NCI-H526 treated with DMSO at 0.1 percent for 48 hours (cell line): ENCODE measurements around the gene EFNB2.

ENCODE experiments used
- DNase-seq: peaks from one replicate; lab custom pipeline; 2025; lab: John Stamatoyannopoulos, UW

Gene EFNB2

DNA sequence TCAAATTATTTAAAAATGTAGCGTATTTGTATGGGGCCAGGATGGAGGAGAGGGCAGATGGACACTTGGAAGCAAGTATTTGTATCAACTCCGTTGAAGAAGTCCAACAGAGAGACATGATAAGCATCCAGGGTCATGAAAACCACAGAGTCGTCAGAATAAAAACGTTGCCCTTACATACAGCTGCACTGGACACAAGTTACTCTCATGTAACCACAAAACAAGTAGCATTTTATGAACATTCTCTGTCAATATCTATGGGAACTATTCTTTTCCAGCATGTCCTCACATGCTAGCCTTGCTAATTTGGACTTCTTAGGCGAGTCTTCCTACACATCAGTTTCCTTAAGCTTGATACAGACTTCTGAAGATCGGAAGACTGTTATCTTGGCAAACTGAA, 35.0 kb downstream of the EFNB2 start:
- no peak for DNase-seq

DNA sequence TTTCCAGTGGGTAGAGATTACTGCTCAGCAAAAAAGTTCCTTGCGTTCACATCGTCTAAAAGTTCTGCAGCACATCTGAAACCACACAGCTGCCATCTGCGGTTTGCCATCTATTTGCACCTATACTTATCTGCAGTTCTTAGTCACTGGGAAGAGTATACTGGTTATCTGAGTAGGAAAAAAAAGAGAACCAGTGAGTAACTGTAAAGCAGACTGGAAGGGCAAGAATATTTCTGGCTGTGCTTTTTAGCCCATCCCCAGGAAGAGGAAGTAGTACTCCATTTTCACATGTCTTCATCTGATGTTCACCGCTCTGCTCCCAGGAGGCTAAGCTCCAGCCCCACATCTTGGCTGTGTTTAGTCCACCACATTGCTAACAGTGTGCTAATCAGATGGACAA, 35.6 kb downstream of the EFNB2 start:
- no peak for DNase-seq

GRCh38 chr13:106499113-106499512, 36.3 kb downstream of the EFNB2 start:
- no peak for DNase-seq

DNA sequence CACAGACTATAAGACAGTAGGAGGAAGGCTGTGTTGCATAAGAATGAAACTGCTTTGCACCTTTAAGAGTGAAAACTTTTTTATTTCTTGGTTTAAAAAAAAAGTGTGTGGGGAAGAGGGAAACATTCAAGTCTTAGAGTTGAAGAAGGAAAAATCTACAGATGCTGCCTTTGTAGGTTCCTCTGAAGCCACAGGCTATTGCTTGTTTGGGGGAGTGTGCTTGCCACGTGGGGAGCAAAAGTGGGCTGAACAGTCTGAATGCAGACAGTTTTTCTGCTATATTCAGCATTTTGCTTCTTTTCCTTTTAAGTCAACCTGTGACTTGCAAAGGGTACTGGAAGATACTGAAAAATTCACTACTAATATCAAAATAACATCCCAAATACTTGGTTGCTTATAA, 36.9 kb downstream of the EFNB2 start:
- DNase-seq = no peak

- DNase-seq = no peak
These were observed 37.3 kb downstream of the EFNB2 start for GRCh38 chr13:106498158-106498557.

GRCh38 chr13:106497079-106497478, 38.4 kb downstream of the EFNB2 start:
- no peak for DNase-seq

DNA sequence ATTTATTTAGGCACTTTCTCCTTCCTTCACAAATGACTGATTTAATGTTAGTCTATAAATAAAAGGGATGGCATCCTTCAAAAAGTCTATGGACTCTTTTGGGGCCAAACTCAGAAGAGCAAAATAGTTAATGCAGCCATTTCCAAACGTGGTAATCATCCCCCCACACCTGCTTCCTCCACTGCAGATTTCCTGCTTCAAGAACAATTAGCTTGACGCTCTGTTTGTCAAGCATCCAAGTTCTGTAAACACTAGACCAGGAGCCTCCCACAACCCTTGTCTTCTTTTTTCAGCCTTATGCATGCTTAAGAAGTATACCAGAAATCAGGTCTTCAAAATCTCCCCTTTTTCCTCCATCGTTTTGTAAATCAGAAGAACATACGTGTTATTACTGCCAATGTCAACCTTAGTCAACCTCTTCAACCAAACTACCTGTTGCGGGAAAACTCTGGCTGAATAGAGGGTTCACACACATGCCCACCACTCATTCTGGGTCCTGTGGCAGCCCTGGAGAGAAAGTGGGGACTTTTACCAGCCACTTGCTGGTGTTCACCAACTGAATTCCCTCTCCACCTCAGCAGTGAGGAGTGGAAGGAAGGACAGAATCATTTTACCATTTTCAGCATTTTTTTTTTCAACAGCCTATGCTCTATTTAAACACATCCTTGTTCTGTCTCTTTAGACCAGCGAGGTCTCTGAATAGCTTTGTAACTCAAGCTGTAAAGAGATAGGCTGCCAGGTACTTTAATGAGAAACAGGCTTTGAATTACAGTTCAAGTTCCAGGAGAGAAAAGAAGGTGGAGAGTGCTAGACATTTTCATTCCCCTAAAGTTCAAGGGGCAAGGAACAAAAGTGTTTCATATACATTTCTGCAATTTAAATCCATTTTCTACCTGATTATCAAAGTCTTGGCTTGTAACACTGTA, 39.1 kb downstream of the EFNB2 start:
- no peak for DNase-seq

GRCh38 chr13:106494936-106495335, 40.5 kb downstream of the EFNB2 start:
- DNase-seq = no peak

- DNase-seq = no peak
These were observed 41.0 kb downstream of the EFNB2 start for GRCh38 chr13:106494506-106494905.

- DNase-seq = no peak
These were observed 41.8 kb downstream of the EFNB2 start for GRCh38 chr13:106493533-106494220.

DNA sequence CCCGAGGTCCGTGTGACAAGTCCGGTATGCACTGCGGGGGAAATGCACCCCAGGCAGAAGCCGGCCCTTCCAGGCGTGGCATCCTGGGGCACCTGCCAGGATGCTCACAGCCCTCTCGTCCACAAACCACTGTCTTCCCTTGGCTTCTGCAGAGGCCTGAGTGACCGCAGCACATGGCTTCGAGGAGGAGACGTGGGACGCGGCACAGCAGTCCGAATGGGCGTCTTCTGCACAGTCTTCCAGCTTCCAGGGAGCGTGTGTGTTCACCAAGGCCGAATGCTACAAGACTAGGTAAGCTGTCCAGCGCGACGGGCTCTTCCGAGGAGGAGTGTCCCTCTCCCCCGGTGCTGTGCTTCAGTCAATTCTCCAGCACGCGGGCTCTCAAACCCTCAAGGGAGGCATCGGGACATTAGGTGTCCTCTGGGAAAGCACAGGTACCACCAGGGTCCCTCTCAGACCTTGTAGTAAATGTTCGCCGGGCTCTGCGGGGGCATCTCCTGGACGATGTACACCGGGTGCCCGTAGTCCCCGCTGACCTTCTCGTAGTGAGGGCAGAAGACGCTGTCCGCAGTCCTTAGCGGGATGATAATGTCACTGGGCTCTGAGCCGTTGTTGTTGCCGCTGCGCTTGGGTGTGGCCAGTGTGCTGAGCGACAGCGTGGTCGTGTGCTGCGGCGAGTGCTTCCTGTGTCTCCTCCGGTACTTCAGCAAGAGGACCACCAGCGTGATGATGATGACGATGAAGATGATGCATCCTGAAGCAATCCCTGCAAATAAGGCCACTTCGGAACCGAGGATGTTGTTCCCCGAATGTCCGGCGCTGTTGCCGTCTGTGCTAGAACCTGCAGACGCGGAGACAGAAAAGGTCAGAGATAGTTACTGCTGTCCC, 42.6 kb downstream of the EFNB2 start:
- DNase-seq = no peak

- DNase-seq = no peak
These were observed 43.4 kb downstream of the EFNB2 start for GRCh38 chr13:106491928-106492587.

DNA sequence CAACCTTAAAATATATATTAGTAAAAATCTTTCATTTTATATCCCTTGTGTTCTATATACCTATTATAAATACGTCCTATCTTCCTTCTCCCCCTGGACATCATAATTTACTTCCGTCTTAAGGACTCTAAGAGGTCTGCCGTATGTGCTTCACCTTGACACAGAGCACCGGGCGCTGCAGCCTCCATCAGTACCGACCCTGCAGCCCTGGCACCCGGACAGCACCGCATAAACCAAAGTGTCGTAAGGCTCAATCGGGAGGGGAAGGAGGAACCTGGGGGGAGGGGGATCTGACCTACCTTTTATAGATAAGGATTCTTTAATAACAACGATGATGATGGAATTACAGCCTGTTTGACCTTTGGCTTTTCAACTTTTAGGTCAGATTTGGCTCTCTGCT, 44.0 kb downstream of the EFNB2 start:
- DNase-seq = no peak

DNA sequence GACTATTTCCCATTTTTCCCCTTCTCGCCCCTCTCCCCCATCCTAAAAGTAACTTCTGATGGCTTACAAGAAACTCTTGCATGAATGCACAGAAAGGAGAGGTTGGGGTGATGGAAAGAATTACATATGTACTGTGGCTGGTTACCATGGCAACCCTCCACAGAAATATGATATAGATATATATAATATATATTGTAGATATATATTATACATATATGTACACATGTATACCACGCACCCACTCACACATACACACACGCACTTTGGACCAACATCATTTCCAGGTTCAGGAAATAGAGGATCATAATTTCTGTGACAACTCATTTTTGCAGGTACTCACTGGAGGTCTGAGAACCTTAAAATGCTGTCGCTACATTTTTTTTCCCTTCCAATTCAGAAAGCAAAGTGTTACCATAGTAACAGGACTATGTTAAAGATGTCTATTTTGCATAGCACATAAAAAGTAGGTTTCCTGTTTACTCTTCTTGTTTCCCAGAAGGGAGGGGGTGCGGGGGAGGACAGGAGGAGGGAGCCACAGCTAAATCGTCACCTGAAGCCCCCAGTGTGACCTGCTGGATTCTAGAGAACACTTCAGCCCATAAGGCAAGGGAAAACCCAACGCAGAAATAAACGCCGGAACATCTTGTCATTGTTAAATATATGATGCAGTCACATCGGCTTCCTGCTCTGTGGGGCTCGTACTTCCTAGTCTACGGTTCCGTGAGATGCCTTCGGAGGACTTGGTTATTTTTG, 44.7 kb downstream of the EFNB2 start:
- DNase-seq = no peak

GRCh38 chr13:106489849-106490568, 45.5 kb downstream of the EFNB2 start:
- DNase-seq = no peak

DNA sequence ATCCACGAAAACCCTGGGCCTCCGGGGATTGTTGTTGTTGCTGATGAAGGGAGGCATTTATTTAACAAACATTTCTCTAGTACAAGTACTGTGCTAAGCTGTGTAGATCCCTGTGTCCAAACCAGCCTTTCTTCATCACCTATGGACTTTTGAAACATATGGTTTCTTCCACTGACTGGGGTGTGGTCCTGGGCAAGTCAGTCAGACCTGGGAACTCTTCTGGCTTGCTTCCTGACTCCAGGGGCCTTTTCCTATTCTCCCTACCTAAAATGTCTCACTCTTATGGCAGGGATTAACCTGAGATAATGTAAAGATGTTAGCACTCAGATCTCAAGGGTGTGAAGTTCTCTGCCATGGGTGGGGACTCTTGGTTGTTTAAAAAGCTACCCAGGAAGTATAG, 46.8 kb downstream of the EFNB2 start:
- no peak for DNase-seq

GRCh38 chr13:106488076-106488475, 47.4 kb downstream of the EFNB2 start:
- DNase-seq = no peak

DNA sequence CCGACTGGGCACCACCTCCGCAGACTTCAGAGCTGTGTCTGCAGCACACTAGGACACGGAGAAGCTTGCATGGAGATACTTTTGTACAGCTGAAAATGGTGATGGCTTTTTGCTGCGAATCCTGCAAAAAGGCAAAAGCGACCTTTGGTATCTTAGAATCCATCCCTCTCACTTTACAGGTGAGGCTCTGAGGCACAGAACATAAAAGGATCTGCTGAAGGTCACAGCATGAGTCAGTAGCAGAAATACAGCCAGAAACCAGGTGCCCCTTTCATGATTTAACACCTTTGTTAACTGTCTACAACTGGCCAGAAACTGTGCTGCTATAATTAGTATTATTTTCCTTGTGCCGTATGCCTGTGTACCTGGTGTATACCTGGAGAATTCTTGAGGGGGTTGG, 48.3 kb downstream of the EFNB2 start:
- no peak for DNase-seq

GRCh38 chr13:106486287-106486686, 49.2 kb downstream of the EFNB2 start:
- no peak for DNase-seq

GRCh38 chr13:106484537-106485193, 50.8 kb downstream of the EFNB2 start:
- no peak for DNase-seq
